ENCODE data around the gene GPALPP1.
"Not testable (repeated sequence)": the region's sequence is repeated elsewhere in the genome, so short reads cannot be mapped to it uniquely, and the experiment has no call there.

GPALPP1 gene

DNA sequence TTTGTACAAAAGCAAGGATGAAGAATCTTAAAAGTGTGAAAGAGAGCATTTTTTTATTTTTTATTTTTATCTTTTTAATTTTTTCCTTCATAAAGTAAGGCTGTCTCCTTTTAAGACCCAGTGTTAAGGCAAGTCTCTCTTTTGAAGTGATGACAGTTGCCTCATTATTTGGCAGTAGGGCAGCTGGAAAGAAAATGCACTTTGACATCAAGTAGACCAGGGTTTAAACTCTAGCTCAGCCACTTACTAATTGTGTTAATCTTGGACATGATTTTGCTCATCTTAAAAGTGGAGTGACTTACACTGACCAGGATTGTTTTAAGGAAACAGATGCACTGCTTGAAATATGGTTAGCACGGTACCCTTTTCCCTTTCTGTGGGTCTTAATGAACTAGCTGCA, 18.5 kb downstream of the GPALPP1 start:
- DNase-seq = no peak

DNA sequence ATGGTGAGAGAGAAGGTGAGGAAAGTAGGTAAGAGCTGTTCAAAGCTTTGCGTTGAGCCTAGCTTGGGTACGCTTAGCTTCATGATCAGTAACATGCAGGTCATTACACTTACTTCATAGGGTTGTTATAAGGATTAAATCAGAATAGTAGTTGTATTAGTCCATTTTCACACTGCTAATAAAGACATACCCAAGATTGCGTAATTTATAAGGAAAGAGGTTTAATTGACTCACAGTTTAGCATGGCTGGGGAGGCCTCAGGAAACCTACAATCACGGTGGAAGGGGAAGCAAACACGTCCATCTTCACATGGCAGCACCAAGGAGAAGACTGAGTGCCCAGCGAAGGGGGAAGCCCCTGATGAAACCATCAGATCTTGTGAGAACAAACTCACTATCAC, 21.9 kb downstream of the GPALPP1 start:
- DNase-seq = no peak

DNA sequence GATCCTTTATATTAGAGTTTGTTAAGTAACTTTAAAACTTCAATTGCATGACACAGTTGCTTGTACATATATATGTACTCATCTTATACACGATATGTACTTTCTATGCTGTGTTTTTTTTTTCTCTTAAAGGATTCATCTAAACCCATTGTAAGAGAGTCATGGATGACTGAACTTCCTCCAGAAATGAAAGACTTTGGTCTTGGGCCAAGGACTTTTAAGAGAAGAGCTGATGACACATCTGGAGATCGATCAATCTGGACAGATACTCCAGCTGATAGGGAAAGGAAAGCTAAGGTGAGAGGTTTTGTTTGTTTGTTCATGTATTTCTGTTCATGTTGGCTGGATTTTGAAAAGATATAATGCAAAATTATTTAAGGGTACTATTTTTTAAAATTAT, 26.0 kb downstream of the GPALPP1 start:
- no peak for DNase-seq

DNA sequence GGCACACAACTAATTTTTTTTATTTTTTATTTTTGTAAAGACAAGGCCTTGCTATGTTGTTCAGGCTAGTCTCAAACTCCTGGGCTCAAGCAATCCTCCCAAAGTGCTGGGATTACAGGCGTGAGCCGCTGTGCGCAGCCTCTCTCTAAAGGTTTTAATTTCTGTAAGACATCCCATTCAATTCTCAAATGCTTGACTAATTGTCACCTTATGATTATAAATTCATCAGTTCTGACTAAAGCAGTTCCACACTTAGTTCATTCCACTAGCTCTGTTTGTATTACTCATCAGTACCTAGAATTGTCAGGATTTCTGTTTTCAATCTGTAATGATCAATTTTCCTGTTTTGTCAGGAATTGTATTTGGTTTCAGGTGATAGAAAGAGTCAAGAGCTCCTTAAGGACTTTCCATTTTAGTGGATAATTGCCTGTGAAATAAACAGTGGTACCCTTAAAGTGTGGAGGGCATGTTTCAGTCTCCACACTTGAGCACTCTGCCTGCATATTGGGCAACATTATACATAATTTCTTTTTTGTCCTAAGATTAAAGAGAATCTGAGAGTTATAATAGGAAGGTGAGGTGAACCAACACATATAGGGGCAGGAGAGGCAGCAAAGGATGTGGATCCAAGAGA, 27.6 kb downstream of the GPALPP1 start:
- no peak for DNase-seq

DNA sequence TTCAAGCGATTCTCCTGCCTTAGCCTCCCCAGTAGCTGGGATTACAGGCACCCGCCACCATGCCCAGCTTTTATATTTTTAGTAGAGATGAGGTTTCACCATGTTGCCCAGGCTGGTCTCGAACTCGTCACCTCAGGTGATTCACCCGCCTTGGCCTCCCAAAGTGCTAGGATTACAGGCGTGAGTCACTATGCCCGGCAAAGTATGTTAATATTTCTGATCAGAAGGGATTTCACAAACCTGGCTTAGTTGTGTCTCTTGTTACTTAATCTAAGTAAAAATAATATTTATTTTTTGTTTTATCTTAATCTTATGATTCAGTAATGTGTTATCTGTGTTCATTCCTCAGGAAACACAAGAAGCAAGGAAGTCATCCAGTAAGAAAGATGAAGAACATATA, 30.6 kb downstream of the GPALPP1 start:
- DNase-seq = not testable (repeated sequence)

DNA sequence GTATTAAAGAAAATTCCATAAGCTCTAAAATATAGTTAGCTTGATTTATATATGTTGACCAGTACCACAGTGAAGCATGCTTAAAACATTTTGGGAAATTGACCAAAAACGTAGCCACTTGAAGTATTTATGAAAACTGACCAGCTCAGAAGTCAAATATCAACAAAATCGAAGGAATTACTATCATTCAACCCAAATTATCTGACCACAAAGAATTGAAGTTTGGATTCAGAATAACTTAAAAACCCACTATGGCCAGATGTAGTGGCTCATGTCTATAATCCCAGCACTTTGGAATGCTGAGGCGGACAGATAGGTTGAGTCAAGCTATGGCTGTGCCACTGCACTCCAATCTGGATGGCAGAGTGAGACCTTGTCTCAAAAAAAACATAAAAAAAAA, 31.9 kb downstream of the GPALPP1 start:
- no peak for DNase-seq

DNA sequence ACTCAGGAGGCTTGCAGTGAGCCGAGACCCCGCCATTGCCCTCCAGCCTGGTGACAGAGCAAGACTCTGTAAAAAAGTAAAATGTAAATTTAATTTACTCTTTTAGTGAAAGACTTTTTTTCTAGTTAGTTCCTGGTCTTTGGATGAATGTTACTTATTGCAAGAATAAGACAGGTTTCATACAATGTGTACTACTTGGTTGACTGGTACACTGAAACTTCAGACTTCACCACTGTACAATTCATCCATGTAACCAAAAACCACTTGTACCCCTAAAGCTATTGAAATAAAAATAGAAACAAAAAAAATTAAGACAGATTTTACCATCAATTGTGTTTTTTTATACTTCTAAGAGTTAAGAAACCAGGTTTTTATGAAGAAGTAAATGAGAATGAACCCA, 35.5 kb downstream of the GPALPP1 start:
- DNase-seq = no peak

DNA sequence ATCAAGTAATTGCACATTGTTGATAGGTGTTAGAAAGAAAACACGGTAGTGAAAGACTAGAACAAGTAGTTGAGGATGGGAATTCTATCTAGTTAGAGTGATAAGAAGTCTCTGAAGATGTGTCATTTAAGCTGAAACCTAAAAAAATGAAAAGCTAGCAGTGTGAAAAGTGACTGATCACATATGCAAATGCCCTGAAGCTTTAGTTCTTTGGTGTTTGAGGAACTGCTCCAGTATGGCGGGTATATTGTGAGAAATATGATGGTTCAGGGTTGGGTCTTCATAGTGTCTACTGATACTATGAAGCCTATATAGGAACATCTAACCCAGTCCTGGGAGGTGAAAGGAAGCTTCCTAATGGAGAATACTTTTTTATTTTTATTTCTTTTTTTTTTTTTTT, 45.0 kb downstream of the GPALPP1 start:
- DNase-seq = no peak

DNA sequence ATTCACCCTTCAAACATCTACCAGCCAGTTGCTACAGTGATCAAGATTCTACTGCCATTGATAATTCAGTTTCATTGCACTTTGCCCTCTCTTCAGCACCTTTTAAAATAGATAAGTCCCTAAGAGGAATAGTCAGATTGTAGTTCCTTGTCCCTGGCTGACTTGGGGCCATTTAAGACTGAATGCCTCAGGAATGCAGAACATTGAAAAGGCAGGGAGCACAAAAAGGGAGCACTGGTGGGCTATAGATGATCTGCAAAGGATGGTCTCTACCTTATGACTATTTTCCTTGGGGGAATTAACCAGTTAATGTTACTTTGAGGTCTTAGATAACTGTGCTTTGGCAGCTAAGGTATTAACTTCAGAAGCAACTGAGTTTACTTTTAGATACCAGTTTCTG, 46.9 kb downstream of the GPALPP1 start:
- DNase-seq = no peak

DNA sequence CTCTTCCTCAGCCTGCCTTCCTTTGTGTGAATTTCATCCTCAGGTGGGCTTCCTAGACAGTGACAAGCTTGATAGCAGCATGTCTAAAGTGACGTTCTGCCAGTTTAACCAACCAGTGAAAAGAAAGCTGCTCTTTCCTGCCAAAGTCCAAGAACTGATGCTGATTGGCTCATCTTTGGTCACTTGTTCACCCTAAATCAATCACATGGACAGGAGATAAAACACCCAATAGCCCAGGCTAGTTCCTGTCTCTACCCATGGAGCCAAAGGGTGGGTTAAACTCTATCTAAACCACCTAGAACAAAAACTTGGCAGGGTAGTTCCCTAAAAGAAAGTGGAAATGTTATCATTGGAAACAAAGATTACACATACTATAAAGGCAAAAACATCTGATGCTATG, 50.8 kb downstream of the GPALPP1 start:
- DNase-seq = no peak

DNA sequence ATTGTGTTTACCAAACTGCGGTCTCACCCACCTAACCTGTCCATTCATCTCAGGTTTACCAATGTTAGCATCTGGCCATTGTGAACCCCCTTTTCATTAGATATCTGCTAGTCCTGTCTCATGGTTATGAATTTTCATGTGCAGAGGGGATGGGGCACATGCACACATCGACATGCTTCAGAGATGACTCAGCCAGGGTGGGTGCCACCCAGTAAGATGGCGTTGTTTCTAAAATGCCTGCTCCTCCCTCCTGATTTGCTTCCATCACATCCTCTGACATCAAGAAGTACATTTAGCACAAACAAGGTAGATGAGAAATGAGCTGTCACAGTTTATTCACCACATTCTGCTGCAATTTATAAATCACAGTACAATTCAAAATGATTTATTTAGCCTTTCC, 51.3 kb downstream of the GPALPP1 start:
- no peak for DNase-seq

DNA sequence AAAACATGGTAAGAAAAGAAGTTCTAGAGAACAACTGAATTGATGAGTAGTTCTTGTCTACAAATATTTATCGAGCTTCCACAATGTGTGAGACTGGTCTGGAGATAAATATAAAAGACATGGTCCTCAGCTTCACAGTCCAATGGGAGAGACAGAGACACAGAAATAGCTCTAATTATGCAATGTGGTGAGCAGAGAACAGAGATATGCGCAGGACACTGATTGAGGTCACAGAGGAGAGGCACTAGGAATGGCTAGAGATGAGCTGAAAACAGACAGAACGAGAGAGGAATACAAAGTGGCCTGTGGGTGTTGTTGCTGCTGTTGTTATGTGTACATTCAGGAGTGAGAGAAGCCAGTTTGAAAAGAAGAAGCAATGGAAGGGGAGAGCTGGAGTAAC, 53.2 kb downstream of the GPALPP1 start:
- no peak for DNase-seq

DNA sequence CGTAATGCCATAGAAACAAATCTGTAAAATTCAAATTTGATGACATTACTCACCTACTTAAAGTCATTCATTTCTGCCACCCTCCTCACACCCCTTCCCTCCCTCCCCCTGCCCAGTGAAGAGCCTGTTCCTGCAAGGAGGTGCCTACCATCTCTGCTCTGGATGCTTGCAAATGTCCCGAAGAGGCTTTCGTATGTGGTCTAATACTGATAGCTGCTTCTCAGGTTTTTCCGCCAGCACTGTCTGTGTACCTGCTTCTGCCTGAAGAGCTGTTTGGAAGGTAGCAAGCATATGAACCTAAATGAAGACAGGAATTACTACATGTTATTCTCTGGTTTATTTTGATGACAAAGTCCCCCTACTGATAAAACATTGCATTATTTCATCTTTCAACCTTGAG, 57.1 kb downstream of the GPALPP1 start:
- DNase-seq = no peak

DNA sequence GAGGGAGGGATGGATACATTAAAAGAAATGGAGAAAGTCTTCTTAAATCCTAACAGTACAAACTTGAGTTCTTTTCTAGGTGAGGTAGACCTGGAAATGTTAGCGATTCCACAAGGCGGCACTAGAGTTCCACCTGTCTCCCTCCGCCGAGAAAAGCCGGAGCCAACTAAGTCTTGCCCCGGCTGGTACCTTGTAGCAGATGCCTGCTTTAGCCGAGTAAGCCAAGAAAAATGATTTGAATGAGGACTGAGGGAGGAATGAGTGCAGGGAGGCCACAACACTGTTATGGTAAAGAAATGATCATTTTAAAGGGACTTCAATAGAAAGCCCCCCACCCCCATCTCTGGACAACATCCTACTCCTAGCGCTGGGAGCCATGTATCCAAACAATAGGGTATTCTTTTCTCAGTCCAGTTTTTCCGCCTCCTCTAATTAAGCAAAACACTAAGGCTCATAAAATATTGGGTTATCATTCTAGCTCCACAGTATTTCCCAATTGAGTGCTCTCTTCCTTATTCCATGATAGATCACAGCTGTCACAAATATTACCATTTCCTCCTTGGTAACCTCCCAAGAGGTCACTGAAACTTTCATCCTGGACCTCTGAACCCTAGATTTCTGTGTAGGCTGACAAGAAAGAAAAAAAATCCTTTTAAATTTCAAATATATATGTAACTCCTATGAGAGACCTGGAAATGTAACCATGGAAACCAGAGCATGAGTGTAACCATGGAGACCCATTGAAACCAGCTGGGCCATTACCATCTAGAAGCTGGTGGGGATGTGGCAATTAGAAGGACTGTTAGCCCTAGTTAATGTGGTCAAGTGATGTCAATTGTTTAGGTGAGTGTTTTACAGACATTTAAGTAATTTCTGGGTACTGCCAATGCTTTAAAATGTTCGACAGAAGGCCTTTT, 58.3 kb downstream of the GPALPP1 start:
- peak; percentile 29 for DNase-seq

DNA sequence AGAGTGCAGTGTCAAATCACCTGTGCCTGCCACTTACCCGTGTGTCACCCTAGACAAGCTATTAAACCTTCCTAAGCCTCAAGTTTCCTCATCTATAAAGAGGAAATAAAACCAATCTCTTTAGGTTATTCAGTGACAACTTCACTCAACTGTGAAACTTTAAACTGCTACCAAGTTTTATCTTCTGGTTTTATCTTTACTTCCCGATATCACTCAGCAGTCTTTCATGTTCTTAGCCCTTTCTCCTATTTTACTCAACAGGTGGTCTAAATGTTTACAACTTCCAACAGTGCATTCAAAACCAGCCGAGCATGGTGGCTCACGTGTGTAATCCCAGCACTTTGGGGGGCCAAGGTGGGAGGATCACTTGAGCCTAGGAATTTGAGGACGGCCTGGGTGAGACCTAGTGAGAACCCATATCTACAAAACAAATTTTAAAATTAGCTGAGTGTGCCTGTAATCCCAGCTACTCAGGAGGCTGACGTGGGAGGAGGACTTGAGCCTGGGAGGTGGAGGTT, 59.6 kb downstream of the GPALPP1 start:
- no peak for DNase-seq

DNA sequence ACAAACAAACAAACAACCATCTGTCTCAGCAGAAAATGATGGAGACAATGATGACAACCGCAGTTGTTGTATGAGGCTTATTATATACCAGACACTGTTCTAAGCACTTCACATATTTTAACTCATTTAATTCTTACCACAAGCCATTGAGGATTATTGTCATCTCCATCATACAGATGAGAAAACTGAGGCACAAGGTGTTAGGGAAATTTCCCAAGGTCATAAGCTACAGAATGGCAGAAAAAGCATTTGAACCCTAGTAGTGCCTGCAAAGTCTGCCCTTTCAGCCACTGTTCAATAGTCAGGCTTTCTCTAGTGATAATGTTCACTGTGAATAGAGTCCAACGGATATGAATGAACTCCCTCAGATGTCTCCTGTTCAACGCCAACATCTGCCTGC, 60.1 kb downstream of the GPALPP1 start:
- DNase-seq = no peak

DNA sequence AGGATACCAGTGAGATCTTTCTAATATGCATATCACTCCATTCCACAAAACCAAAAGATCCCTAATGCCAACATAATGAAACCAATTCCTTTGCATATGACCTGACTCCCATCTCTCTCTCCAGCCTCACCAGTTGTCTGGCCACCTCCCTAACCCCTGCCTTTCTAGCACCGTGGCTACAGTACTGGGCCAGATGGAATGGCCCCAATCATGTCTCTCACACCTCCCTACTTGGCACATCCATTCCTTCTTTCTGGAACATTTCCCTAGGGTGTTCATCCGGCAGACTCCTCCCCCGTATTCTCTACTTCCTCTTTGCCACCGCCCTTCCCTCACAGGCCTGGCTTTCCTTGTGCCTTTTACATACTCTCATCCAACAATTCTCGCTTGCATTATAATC, 62.0 kb downstream of the GPALPP1 start:
- DNase-seq = no peak

DNA sequence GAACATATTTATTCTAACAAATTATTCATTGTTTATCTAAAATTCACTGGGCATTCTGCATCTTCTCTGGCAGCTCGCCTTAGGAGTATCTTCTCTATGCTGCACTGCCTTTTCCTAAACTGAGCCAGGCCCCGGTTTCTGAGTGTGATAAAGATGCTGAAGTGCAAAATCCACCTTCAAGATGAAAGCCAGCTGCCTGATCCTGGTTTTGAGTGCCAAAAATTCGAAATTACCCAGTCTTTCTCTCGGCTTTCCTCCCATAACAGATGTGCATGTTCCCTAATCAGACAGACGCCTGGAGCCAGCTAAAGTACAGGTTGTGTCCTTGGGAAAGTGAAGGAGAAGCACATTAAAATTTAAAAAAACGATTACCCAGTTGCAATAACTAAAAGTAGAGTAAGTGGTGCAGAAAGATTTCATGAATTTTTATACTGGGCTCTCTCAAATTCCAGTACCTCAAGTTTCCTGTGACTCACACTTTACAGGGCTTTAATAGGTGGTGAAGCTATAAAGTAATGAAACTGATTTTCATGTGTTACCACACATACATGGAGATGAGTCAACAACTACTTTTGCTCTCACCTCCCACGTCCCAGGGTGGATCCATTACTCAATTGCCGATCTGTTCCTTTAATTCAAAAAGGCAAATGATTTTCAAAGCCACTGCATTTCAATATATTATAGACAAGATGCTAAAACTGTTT, 66.0 kb downstream of the GPALPP1 start:
- DNase-seq = no peak

DNA sequence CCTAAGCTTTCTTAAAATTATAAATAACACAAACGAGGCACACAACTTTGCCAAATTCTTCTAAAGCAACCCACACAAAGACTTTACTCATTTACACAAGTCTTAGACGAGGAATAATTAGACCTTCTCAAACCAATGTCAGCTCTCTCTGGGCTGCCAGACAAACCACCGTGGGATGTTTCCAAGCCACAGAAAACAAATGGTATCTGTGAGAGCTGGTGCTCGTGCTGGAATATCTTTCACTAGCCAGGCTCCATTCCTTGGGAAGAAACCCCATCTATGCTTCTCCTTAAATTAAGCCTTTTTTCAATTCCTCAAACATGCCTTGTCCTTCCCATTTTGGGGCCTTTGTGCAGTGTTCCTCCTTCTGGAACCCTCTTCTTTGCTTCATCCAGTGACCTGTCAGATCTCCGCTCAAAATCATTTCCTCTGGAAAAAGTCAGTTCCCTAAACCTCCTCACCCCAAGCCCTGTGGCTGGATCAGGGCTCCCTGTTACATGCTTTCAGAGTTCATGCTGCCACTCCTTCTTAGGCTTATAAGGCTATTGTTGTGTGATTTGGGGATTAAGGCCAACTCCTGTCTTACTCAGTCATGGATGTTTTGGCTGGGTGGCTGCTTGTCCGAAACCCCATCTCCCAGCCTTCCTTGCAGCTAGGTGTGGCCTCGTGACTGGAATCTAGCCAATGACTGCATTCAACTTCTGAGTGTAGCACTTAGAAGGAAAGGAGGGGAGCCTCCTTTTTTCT, 66.7 kb downstream of the GPALPP1 start:
- DNase-seq = no peak

DNA sequence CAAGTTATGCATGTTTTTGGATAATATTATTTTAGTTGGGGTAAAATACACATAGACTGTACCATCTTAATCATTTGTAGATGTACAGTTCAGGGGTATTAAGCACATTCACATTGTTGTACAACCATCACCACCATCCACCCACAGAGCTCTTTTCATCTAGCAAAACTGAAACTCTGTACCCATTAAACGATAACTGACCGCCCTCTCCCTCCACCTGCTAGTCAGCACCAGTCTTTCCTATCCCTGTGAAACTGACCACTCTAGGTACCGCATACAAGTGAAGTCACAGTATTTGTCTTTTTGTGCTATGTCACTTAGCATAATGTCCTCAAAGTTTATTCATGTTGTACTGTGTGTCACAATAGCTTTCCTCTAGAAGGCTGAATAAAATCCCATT, 70.7 kb downstream of the GPALPP1 start:
- DNase-seq = no peak

DNA sequence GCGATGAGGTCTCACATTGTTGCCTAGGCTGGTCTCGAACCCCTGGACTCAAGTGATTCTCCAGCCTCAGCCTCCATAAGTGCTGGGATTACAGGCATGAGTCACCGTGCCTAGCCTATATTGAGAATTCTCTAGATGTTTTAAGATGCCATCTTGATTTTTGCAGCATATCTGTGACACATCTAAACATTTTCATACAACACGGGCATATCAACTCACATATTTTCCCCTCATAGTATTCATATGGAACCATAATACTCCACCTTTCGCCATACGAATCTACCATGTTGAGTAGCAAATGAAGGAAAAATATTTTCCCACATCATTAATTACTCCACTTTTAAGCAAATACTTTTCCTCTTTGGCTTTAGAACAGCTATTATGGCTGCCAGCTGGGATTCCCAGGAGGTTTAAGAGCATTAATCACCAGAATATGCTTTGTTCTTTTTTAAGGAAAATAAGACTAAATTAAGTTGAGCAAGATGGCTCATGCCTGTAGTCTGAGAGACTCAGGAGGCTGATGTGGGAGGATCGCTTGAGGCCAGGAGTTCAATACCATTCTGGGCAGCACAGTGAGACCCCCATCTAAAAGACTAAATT, 74.0 kb downstream of the GPALPP1 start:
- DNase-seq = no peak

DNA sequence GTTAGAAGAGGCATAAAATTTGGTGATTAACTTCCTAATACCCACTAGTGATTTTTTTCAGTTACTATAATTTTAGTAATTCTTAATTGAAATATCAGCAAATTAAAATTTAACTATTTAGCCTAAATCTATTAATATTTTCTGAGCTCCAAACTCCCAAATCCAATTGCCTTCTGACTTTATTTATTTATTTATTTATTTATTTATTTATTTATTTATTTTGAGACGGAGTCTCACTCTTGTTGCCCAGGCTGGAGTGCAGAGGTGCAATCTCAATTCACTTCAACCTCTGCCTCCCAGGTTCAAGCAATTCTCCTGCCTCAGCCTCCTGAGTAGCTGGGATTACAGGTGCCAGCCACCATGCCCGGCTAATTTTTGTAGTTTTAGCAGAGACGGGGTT, 74.6 kb downstream of the GPALPP1 start:
- not testable (repeated sequence) for DNase-seq

DNA sequence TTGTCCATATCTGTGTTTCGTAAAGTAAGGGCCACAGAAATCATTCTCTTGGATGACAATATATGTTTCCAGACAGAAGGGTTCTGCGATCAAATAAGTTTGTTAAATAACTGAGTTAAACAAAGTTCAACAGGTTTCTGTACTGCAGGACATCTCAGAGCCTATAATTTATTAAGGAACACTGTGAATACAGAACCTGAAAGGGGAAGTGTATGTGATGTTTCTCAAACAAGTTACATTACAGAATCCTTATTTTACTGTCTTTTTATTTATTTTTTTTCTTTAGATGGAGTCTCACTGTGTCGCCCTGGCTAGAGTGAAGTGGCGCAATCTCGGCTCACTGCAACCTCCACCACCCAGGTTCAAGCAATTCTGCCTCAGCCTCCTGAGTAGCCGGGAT, 75.6 kb downstream of the GPALPP1 start:
- DNase-seq = no peak
